Epithelial cell of proximal tubule (primary cell): ENCODE results near the gene ZBTB12. TPM values are rescaled to one million over a fixed set of nuclear protein-coding genes. Genes with fewer than 3 reads are reported as not detected.

Source experiments
- total RNA-seq: library from RNA; depleted of rRNA; stranded (reverse); fragments of >200 nt; gene quantifications from 2 replicates; pipeline ENCODE4 v1.2.3, GENCODE V29; 2015

The ZBTB12 gene
- total RNA-seq, 1 donor from 2014 or later = 1.5 TPM

Other genes starting within 250 kb of the ZBTB12 start
- gene BAG6, start 249.4 kb downstream of the ZBTB12 start, total RNA-seq = 307 and 331 TPM in 2 replicates
- gene APOM, start 246.2 kb downstream of the ZBTB12 start, total RNA-seq = 0.72 and 0.81 TPM in 2 replicates
- 17.2 and 19.3 TPM in 2 replicates for gene C6orf47, start 241.3 kb downstream of the ZBTB12 start, total RNA-seq
- gene GPANK1, start 237.1 kb downstream of the ZBTB12 start, total RNA-seq = 16.0 and 32.9 TPM in 2 replicates
- gene CSNK2B, start 236.0 kb downstream of the ZBTB12 start, total RNA-seq = 313 and 435 TPM in 2 replicates
- 1.1 and 4.0 TPM in 2 replicates for gene LY6G5B, start 232.1 kb downstream of the ZBTB12 start, total RNA-seq
- gene LY6G5C, start 221.0 kb downstream of the ZBTB12 start, total RNA-seq = 0.94 and 1.1 TPM in 2 replicates
- gene ABHD16A, start 198.8 kb downstream of the ZBTB12 start, total RNA-seq = 25.4 and 35.6 TPM in 2 replicates
- not detected in 2 replicates for gene LY6G6F, start 195.2 kb downstream of the ZBTB12 start, total RNA-seq
- not detected in 2 replicates for gene LY6G6D, start 186.7 kb downstream of the ZBTB12 start, total RNA-seq
- not detected in 2 replicates for gene LY6G6C, start 180.3 kb downstream of the ZBTB12 start, total RNA-seq
- gene MPIG6B, start 178.7 kb downstream of the ZBTB12 start, total RNA-seq = not detected in 2 replicates
- 61.1 and 87.2 TPM in 2 replicates for gene DDAH2, start 172.8 kb downstream of the ZBTB12 start, total RNA-seq
- 938 and 1,262 TPM in 2 replicates for gene CLIC1, start 165.6 kb downstream of the ZBTB12 start, total RNA-seq
- 18.4 and 30.4 TPM in 2 replicates for gene MSH5, start 162.1 kb downstream of the ZBTB12 start, total RNA-seq
- gene SAPCD1, start 139.4 kb downstream of the ZBTB12 start, total RNA-seq = 0.94 and 4.4 TPM in 2 replicates
- gene VWA7, start 124.8 kb downstream of the ZBTB12 start, total RNA-seq = 0.65 and 2.2 TPM in 2 replicates
- 113 and 166 TPM in 2 replicates for gene VARS1, start 106.3 kb downstream of the ZBTB12 start, total RNA-seq
- 112 and 157 TPM in 2 replicates for gene LSM2, start 95.1 kb downstream of the ZBTB12 start, total RNA-seq
- gene HSPA1L, start 86.8 kb downstream of the ZBTB12 start, total RNA-seq = 0.29 and 0.35 TPM in 2 replicates
- 116 and 139 TPM in 2 replicates for gene HSPA1A, start 86.5 kb downstream of the ZBTB12 start, total RNA-seq
- gene HSPA1B, start 74.3 kb downstream of the ZBTB12 start, total RNA-seq = 58.4 and 136 TPM in 2 replicates
- 65.2 and 68.6 TPM in 2 replicates for gene NEU1, start 39.3 kb downstream of the ZBTB12 start, total RNA-seq
- gene SLC44A4, start 23.1 kb downstream of the ZBTB12 start, total RNA-seq = 12.4 and 24.0 TPM in 2 replicates
- gene EHMT2, start 4.4 kb downstream of the ZBTB12 start, total RNA-seq = 44.0 and 54.6 TPM in 2 replicates
- not detected in 2 replicates for gene C2, start 25.6 kb upstream of the ZBTB12 start, total RNA-seq
- 0.81 and 2.2 TPM in 2 replicates for gene CFB, start 44.0 kb upstream of the ZBTB12 start, total RNA-seq
- gene NELFE, start 56.9 kb upstream of the ZBTB12 start, total RNA-seq = 113 and 132 TPM in 2 replicates
- gene SKIC2, start 57.1 kb upstream of the ZBTB12 start, total RNA-seq = 42.0 and 51.9 TPM in 2 replicates
- gene DXO, start 70.1 kb upstream of the ZBTB12 start, total RNA-seq = 20.0 and 20.9 TPM in 2 replicates
- gene C4A, start 80.0 kb upstream of the ZBTB12 start, total RNA-seq = 1.0 and 1.6 TPM in 2 replicates
- 1.1 and 1.2 TPM in 2 replicates for gene C4B, start 112.7 kb upstream of the ZBTB12 start, total RNA-seq
- gene CYP21A2, start 136.3 kb upstream of the ZBTB12 start, total RNA-seq = not detected in 2 replicates
- gene TNXB, start 207.3 kb upstream of the ZBTB12 start, total RNA-seq = 0.23 TPM in 1 of 2 replicates, not detected in the other
- gene ATF6B, start 226.2 kb upstream of the ZBTB12 start, total RNA-seq = 21.3 and 23.2 TPM in 2 replicates
- 2.5 and 7.2 TPM in 2 replicates for gene FKBPL, start 228.2 kb upstream of the ZBTB12 start, total RNA-seq
- gene PRRT1, start 249.9 kb upstream of the ZBTB12 start, total RNA-seq = not detected in 2 replicates